CD4-positive, CD25-positive, alpha-beta regulatory T cell (primary cell): ENCODE measurements around the gene PCBP2. TPM values are rescaled to one million over a fixed set of nuclear protein-coding genes. Genes with fewer than 3 reads are reported as not detected.

Experiments used
- ATAC-seq, 2 donors: fragments of 150-1000 bp; cut with Tn5 transposase; one replicate each; pipeline ENCODE4 v1.10.0; 2021; ENCODE audit warnings: low read depth in 2 of 2, moderate number of reproducible peaks in 2 of 2, moderate library complexity in 1 of 2
- DNase-seq, 3 donors: peaks; one replicate each; pipeline versions ENCODE4 v3.0.0 to v3.0.0-alpha.2; 2012 to 2022; ENCODE audit warnings: mixed read lengths in 1 of 3
- H3K27ac ChIP-seq: one replicate; pipeline ENCODE4 v1.7.0; 2013; ENCODE audit warnings: mild to moderate bottlenecking, low read length; ENCODE audit not compliant: insufficient read depth, poor library complexity, severe bottlenecking
- H3K27me3 ChIP-seq: one replicate; pipeline ENCODE4 v1.7.0; 2013; ENCODE audit warnings: low read length; ENCODE audit not compliant: control insufficient read depth, insufficient read depth
- H3K36me3 ChIP-seq: one replicate; pipeline ENCODE4 v1.7.0; 2013; ENCODE audit warnings: mild to moderate bottlenecking, low read length, moderate library complexity; ENCODE audit not compliant: control insufficient read depth, insufficient read depth
- H3K4me1 ChIP-seq: 2 replicates; pipeline ENCODE4 v1.7.0; 2013; ENCODE audit warnings: mild to moderate bottlenecking, low read length; ENCODE audit not compliant: insufficient read depth, control insufficient read depth, poor library complexity, severe bottlenecking
- H3K4me3 ChIP-seq: one replicate; pipeline ENCODE4 v1.7.0; 2013; ENCODE audit warnings: low read depth, mild to moderate bottlenecking, low read length, moderate library complexity
- H3K9me3 ChIP-seq, 2 experiments: 1 replicate in 1 of 2; 2 replicates in 1 of 2; pipeline ENCODE4 v1.7.0; 2013; ENCODE audit warnings: low read length in 2 of 2, mild to moderate bottlenecking in 1 of 2, moderate library complexity in 1 of 2; ENCODE audit not compliant: control insufficient read depth in 2 of 2
- H3K27ac Mint-ChIP-seq, 3 donors: one replicate each; pipeline ENCODE4 v1.8.0; 2020 to 2022; ENCODE audit warnings: mild to moderate bottlenecking in 3 of 3, mixed read lengths in 3 of 3, moderate library complexity in 2 of 3
- H3K27me3 Mint-ChIP-seq: one replicate; pipeline ENCODE4 v1.8.0; 2022; ENCODE audit warnings: mild to moderate bottlenecking, mixed read lengths
- H3K36me3 Mint-ChIP-seq: one replicate; pipeline ENCODE4 v1.8.0; 2020; ENCODE audit warnings: mixed read lengths
- H3K4me1 Mint-ChIP-seq, 4 donors: one replicate each; pipeline ENCODE4 v1.8.0; 2020 to 2022; ENCODE audit warnings: mixed read lengths in 4 of 4, mild to moderate bottlenecking in 1 of 4
- H3K4me3 Mint-ChIP-seq, 4 donors: one replicate each; pipeline ENCODE4 v1.8.0; 2020 to 2022; ENCODE audit warnings: mild to moderate bottlenecking in 4 of 4, mixed read lengths in 4 of 4, moderate library complexity in 3 of 4
- H3K9me3 Mint-ChIP-seq, 7 donors: one replicate each; pipeline ENCODE4 v1.8.0; 2020 to 2022; ENCODE audit warnings: mixed read lengths in 7 of 7, mild to moderate bottlenecking in 3 of 7, moderate library complexity in 2 of 7
- polyA plus RNA-seq, 4 donors: library from polyadenylated mRNA; unstranded; fragments of 300-500 nt; fragmentation: Illumina TruSeq; gene quantifications; one replicate each; pipeline ENCODE4 v1.2.3, GENCODE V29; 2021
- total RNA-seq: library from RNA; stranded (reverse); gene quantifications from one replicate; pipeline ENCODE4 v1.2.3, GENCODE V29; 2022

The PCBP2 gene
- total and polyA plus RNA-seq, 5 donors from 2014 or later = 113 to 931 (median 136) TPM

- Mint-ChIP-seq H3K27ac (peak overlapping the region in 2 of 3 donors; percentile 13 to 71), H3K27me3 (no peaks in the 10 kb centered on the region), H3K9me3 (no peaks in the 10 kb centered on the region), H3K4me3 (no peak overlapping the region), H3K4me1 (peaks cover 11 to 44% (median 12%) of the 10 kb centered on the region in 4 donors), H3K36me3 (peaks cover 60% of the 10 kb centered on the region)
- ATAC-seq (no peak), DNase-seq (no peak)
- Histone ChIP-seq H3K27me3 (no peaks in the 10 kb centered on the region), H3K9me3 (no peaks in the 10 kb centered on the region), H3K4me1 (no peaks in the 10 kb centered on the region), H3K36me3 (peaks cover 97% of the 10 kb centered on the region), H3K4me3 (no peak overlapping the region), H3K27ac (peak overlapping the region; percentile 30)
Observed at GRCh38 chr12:53465679-53466078, 13.8 kb downstream of the PCBP2 start.

GRCh38 chr12:53466640-53467039, 14.7 kb downstream of the PCBP2 start:
- Mint-ChIP-seq H3K27me3 (no peaks in the 10 kb centered on the region), H3K36me3 (peaks cover 59% of the 10 kb centered on the region), H3K4me1 (peaks cover 11 to 42% (median 12%) of the 10 kb centered on the region in 4 donors), H3K27ac (peak overlapping the region in 1 of 3 donors; percentile 67), H3K9me3 (no peaks in the 10 kb centered on the region), H3K4me3 (peak overlapping the region in 1 of 4 donors; percentile 54)
- Histone ChIP-seq H3K4me3 (no peak overlapping the region), H3K36me3 (peaks cover 97% of the 10 kb centered on the region), H3K27ac (no peak overlapping the region), H3K4me1 (no peaks in the 10 kb centered on the region), H3K9me3 (no peaks in the 10 kb centered on the region), H3K27me3 (no peaks in the 10 kb centered on the region)
- ATAC-seq (no peak), DNase-seq (no peak)

DNA sequence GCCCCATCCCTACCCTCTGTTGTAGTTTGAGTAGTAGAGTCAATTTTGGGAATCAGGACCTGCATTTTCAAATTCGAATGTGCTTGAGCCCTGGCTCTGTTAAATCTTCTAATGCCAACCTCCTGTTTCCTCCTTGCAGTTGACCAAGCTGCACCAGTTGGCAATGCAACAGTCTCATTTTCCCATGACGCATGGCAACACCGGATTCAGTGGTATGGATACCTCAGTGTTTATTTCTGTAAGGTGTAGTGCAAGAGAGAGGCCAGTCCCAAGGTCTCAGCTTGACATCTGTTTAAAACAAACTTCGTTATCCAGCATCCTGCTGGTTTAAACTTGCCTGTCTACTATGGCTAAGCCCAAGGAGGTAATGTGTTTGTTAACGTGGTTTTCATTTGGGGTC, 15.2 kb downstream of the PCBP2 start:
- peak overlapping the region in 2 of 3 donors; percentile 26 to 67 for H3K27ac Mint-ChIP-seq

GRCh38 chr12:53467880-53468279, 16.0 kb downstream of the PCBP2 start:
- Mint-ChIP-seq H3K27me3 (no peaks in the 10 kb centered on the region), H3K4me1 (peaks cover 18 to 47% (median 19%) of the 10 kb centered on the region in 4 donors), H3K27ac (no peak overlapping the region), H3K4me3 (no peak overlapping the region), H3K9me3 (no peaks in the 10 kb centered on the region), H3K36me3 (peaks cover 55% of the 10 kb centered on the region)
- Histone ChIP-seq H3K9me3 (no peaks in the 10 kb centered on the region), H3K4me3 (no peak overlapping the region), H3K27ac (peak overlapping the region; percentile 0), H3K27me3 (no peaks in the 10 kb centered on the region), H3K36me3 (peaks cover 97% of the 10 kb centered on the region), H3K4me1 (no peaks in the 10 kb centered on the region)
- DNase-seq (no peak), ATAC-seq (no peak)

More for the DNA sequence above, 15.2 kb downstream of the PCBP2 start:
- DNase-seq = no peak
- Mint-ChIP-seq H3K9me3 (no peaks in the 10 kb centered on the region), H3K4me1 (peaks cover 16 to 46% (median 16%) of the 10 kb centered on the region in 4 donors), H3K36me3 (peaks cover 60% of the 10 kb centered on the region), H3K4me3 (no peak overlapping the region), H3K27me3 (no peaks in the 10 kb centered on the region)
- no peak overlapping the region for H3K4me3 ChIP-seq
- H3K4me1 ChIP-seq = no peaks in the 10 kb centered on the region
- no peaks in the 10 kb centered on the region for H3K27me3 ChIP-seq
- H3K9me3 ChIP-seq = no peaks in the 10 kb centered on the region
- H3K36me3 ChIP-seq = peaks cover 97% of the 10 kb centered on the region
- no peak overlapping the region for H3K27ac ChIP-seq
- no peak for ATAC-seq

- Histone ChIP-seq H3K4me3 (no peak overlapping the region), H3K9me3 (no peaks in the 10 kb centered on the region), H3K36me3 (peaks cover 97% of the 10 kb centered on the region), H3K27me3 (no peaks in the 10 kb centered on the region), H3K27ac (no peak overlapping the region), H3K4me1 (peaks cover under 1% of the 10 kb centered on the region)
- peaks cover 56% of the 10 kb centered on the region for H3K36me3 Mint-ChIP-seq
- H3K4me3 Mint-ChIP-seq = no peak overlapping the region
- ATAC-seq (no peak), DNase-seq (no peak)
- no peaks in the 10 kb centered on the region for H3K9me3 Mint-ChIP-seq
- H3K27ac Mint-ChIP-seq = peak overlapping the region in 1 of 3 donors; percentile 9
- H3K27me3 Mint-ChIP-seq = no peaks in the 10 kb centered on the region
- peaks cover 16 to 47% (median 20%) of the 10 kb centered on the region in 4 donors for H3K4me1 Mint-ChIP-seq
Observed at GRCh38 chr12:53468282-53468681, 16.4 kb downstream of the PCBP2 start.

- no peaks in the 10 kb centered on the region for H3K9me3 ChIP-seq
- H3K4me1 ChIP-seq = peaks cover 18% of the 10 kb centered on the region
- H3K4me3 Mint-ChIP-seq = no peak overlapping the region
- peaks cover 25 to 55% (median 40%) of the 10 kb centered on the region in 4 donors for H3K4me1 Mint-ChIP-seq
- ATAC-seq (no peak), DNase-seq (no peak)
- H3K27ac Mint-ChIP-seq = no peak overlapping the region
- no peaks in the 10 kb centered on the region for H3K9me3 Mint-ChIP-seq
- no peaks in the 10 kb centered on the region for H3K27me3 ChIP-seq
- no peaks in the 10 kb centered on the region for H3K27me3 Mint-ChIP-seq
- peaks cover 97% of the 10 kb centered on the region for H3K36me3 ChIP-seq
- no peak overlapping the region for H3K4me3 ChIP-seq
- no peak overlapping the region for H3K27ac ChIP-seq
- H3K36me3 Mint-ChIP-seq = peaks cover 64% of the 10 kb centered on the region
Observed at GRCh38 chr12:53472056-53472582, 20.2 kb downstream of the PCBP2 start.

- H3K9me3 Mint-ChIP-seq = no peaks in the 10 kb centered on the region
- peaks cover 25 to 56% (median 39%) of the 10 kb centered on the region in 4 donors for H3K4me1 Mint-ChIP-seq
- peak overlapping the region; percentile 20 for H3K27ac ChIP-seq
Observed at GRCh38 chr12:53474077-53474476, 22.2 kb downstream of the PCBP2 start.

DNA sequence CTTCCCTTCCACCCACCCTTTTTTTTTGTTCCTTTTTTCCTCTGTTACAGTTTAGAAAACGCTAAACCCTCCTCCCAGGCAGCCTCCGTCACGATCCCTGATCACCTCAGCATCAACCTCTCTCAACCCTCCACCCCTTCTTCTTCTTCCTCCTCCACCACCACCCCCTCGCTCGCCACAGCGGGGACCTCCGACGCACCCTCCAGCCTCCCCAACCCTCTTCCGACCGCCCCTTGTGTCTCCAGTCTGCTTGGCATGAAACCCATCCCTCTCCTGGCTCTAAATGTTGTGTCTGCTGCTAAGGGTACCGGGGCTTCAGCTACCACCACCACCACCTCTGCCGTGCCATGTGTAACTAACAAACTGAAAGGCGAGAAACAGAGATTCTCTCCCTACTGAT, 22.9 kb downstream of the PCBP2 start:
- peaks cover 25 to 64% (median 40%) of the 10 kb centered on the region in 4 donors for H3K4me1 Mint-ChIP-seq
- H3K36me3 Mint-ChIP-seq = peaks cover 54% of the 10 kb centered on the region
- DNase-seq = no peak

More at GRCh38 chr12:53474077-53474476, 22.2 kb downstream of the PCBP2 start:
- Mint-ChIP-seq H3K36me3 (peaks cover 51% of the 10 kb centered on the region), H3K27me3 (no peaks in the 10 kb centered on the region), H3K4me3 (peak overlapping the region in 3 of 4 donors; percentile 29 to 40 (median 38)), H3K27ac (peak overlapping the region; percentile 37 to 84 (median 50))
- DNase-seq (no peak), ATAC-seq (no peak)
- Histone ChIP-seq H3K4me1 (peaks cover 18% of the 10 kb centered on the region), H3K9me3 (no peaks in the 10 kb centered on the region), H3K4me3 (peak overlapping the region; percentile 15), H3K36me3 (peaks cover 94% of the 10 kb centered on the region), H3K27me3 (no peaks in the 10 kb centered on the region)

More for the DNA sequence above, 22.9 kb downstream of the PCBP2 start:
- Mint-ChIP-seq H3K9me3 (no peaks in the 10 kb centered on the region), H3K27me3 (no peaks in the 10 kb centered on the region), H3K27ac (peak overlapping the region; percentile 2 to 94 (median 84)), H3K4me3 (peak overlapping the region; percentile 17 to 56 (median 40))
- Histone ChIP-seq H3K4me3 (peak overlapping the region; percentile 15), H3K36me3 (peaks cover 94% of the 10 kb centered on the region), H3K9me3 (no peaks in the 10 kb centered on the region), H3K4me1 (peaks cover 18% of the 10 kb centered on the region), H3K27me3 (no peaks in the 10 kb centered on the region), H3K27ac (no peak overlapping the region)
- ATAC-seq = no peak
